KOPT-K1 (cell line): ENCODE measurements around the gene GOPC.
"Not testable (repeated sequence)": the region's sequence is repeated elsewhere in the genome, so short reads cannot be mapped to it uniquely, and the experiment has no call there.

Experiments used
- H3K27ac ChIP-seq: fragments of 200-600 bp; sonication (generic); 2 replicates; pipeline ENCODE4 v1.5.1; 2016; ENCODE audit warnings: antibody characterized with exemption, mild to moderate bottlenecking, low read depth, low read length; ENCODE audit not compliant: poor library complexity, severe bottlenecking
- H3K36me3 ChIP-seq: fragments of 200-600 bp; sonication (generic); 2 replicates; pipeline ENCODE4 v1.5.1; 2017; ENCODE audit warnings: antibody characterized with exemption, mild to moderate bottlenecking, low read length, moderate library complexity; ENCODE audit not compliant: insufficient read depth
- H3K9me3 ChIP-seq: fragments of 200-600 bp; sonication (generic); 2 replicates; pipeline ENCODE4 v1.5.1; 2017; ENCODE audit warnings: antibody characterized with exemption, low read length, mild to moderate bottlenecking; ENCODE audit not compliant: insufficient read depth, poor library complexity, severe bottlenecking

Gene GOPC

DNA sequence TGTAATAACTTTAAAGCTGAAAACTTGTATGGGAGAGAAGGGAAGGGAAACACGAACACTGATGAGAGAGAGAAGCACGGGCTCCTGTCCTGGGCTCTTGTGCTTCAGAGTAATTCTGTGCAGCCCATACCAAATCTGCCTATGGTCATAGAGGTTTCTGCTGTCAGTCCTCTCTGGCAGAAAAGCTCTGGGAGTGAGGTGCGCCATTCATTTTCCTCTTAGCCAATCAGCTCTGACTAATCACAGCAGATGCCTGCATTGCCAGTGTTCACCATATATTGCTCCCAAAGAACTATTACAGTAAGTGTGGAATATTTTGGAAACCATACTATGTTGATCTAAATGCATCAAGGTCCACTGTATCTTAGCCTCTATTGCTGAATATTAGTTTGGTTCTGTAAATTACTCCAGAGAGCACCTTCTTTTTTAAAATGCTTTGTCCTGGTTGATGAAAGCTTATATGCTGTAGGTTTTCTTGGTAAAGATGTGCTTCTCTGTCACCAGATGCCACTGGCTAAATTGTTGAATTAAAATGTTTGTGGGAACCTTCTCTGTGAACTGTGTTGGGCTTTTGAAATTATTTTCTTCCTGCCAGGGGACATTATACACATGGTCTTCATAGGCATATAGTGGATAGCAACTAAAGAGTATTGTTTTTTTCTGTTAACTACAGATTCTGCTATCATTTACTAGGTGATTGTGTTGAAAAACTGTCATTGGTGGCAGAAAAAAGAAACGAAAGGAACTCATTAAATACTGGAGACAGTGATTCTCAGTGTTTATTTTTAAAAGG, 81.5 kb downstream of the GOPC start:
- Histone ChIP-seq H3K36me3 (no peaks in the 10 kb centered on the region), H3K9me3 (no peaks in the 10 kb centered on the region), H3K27ac (no peak overlapping the region)

DNA sequence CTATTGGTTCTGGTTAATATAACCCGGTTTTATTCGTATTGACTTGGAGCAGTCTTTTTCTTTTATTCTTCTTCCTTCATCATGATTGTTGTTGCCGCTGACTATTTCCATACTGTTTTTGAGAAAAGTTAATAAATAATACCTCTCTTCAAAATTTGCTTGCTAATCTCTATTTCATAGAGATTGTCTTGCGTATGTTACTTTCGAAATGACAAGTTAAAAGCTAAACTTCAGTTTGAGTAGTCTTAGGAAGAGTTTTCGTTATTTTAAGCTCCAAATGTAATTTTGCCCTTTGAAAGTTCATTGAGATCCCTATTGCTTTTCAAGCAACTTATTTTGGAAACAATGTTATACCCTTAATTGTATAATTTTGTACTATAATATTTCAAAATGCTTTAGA, 83.4 kb downstream of the GOPC start:
- Histone ChIP-seq H3K36me3 (no peaks in the 10 kb centered on the region), H3K27ac (no peak overlapping the region)

DNA sequence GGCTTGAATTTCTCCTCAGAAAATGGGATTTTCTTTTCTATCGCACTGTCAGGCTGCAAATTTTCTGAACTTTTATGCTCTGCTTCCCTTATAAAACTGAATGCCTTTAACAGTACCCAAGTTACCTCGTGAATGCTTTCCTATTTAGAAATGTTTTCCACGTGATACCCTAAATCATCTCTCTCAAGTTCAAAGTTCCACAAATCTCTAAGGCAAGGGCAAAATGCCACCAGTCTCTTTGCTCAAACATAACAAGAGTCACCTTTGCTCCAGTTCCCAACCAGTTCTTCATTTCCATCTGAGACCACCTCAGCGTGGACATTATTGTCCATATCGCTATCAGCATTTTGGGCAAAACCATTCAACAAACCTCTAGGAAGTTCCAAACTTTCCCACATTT, 84.3 kb downstream of the GOPC start:
- H3K27ac ChIP-seq, H3K36me3 ChIP-seq, H3K9me3 ChIP-seq: not testable (repeated sequence)

More for the DNA sequence above, 83.4 kb downstream of the GOPC start:
- H3K9me3 ChIP-seq, result no peaks in the 10 kb centered on the region

DNA sequence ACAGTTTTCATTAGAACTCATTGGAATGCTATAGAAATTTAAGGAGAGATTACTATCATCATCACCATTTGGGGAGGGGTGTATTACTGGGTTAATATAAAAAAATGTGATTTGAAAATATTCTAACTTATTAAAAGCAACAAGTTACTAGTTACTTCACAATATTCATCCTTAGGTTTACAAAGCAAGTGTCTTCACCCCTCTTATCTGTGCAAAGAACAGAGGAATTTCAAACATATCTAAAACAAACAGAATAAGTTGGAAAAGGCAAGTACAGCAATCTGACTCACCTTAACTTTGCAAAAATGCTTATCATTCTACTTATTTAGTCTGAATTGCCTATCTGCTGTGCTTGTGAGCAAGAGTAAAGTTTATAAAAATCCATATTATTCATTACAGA, 87.0 kb downstream of the GOPC start:
- Histone ChIP-seq H3K9me3 (no peaks in the 10 kb centered on the region), H3K27ac (no peak overlapping the region), H3K36me3 (no peaks in the 10 kb centered on the region)

DNA sequence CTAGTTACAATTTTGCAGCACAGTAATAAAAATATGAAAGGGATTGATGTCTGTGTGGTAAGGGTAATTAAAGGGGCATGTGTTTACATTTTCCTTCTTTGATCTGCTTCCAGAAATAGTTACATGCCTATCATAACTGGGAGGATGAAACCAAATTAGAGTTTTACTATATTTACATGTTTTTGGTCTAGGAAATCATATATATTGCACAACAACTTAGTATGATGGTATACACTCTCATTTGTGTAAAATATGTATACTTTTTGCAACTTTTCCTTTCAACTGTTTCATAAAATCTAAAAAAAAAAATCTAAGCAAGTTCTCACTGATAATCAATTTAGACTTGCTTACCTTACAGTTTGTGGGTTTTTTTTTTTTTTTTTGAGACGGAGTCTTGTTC, 87.7 kb downstream of the GOPC start:
- no peaks in the 10 kb centered on the region for H3K36me3 ChIP-seq
- peaks cover under 1% of the 10 kb centered on the region for H3K9me3 ChIP-seq
- H3K27ac ChIP-seq, result no peak overlapping the region

DNA sequence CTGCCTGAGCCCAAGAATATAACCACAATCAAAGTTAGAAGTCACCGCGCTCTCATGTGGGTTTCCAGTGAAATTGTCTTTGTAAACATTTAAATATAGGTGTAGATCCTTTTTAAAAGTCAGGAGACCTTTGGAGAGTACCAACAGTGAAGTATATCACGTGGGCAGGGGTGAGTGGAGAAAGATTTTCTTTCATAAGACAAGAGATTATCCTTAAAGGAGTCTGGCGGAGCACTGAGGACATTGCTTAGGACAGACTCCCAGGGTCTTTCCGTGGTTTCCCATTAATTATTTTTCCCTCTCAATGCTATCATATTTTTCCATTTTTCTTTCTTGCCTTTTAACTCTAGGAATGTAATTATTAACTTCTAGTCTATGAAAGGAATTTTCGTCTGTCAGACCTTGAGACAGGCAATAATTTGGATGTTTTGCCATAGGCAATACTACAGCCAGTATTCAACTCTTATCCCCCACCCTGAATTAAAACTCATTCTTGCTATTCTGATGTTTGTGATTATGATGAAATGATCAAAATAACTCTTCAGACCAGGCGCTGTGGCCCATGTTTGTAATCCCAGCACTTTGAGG, 88.4 kb downstream of the GOPC start:
- no peaks in the 10 kb centered on the region for H3K36me3 ChIP-seq
- no peak overlapping the region for H3K27ac ChIP-seq

DNA sequence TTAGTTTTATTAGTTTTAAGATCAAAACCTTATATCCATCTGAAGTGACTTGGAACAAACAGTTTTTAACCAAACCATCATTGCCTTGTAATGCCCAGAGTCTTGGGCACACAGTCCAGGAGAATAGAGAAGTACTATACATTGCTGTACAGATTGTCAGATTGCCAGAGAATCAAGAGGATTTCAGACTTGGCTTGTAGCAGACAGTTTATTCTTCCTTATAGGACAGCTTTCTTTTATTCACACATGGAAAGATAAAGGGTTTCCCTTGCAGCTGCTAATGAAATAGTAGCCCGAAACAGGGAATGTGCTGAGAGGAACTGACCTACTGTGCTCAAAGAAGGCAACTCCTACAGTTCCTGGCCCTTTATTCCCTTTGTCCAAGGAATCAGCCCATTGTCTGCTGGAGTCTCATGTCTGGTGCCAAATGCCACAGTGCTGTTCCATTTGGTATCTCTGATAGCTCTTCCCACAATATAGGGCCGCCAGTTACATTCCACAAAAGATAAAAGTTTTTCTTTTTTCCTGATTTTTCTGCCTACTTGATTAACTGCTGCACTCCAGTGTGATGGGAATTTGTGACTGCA, 89.2 kb downstream of the GOPC start:
- no peaks in the 10 kb centered on the region for H3K36me3 ChIP-seq
- H3K27ac ChIP-seq, result no peak overlapping the region
- H3K9me3 ChIP-seq, result peaks cover 3% of the 10 kb centered on the region

More for the DNA sequence above, 88.4 kb downstream of the GOPC start:
- peaks cover 3% of the 10 kb centered on the region for H3K9me3 ChIP-seq

DNA sequence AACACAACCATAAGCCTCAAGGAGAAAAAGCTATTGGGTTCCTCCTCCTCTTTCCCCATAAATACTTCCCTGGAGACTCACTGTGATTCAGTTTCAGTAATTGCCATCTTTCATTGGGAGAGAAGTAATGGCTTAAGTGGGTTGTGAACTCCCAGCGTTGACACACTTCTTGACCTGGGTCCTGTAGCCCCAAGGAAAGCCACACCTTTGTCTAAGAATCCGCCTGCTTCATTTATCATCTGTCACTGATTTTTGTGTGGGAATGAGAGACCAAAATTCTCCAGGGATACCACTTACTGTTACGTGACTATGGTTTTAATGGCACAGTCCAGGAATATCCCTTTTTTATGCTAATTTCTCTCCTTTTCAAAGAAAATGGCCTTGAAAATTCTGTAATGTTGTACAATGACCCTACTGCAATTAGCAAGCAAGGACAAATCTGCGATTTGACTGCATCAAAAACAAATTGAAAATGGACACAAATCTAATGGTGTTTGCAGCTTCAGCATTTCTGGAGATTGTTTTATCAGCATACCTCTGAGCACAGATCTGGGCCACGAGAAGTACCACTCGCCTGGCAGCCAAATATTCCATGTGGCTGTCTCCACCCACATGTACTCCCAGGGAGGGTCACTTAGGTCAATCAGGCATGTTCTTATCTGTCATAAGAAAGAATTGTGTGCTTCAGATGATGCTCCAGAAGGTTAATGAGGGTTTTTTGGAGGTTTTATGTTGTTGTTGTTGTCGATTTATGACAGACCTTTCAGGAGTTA, 90.1 kb downstream of the GOPC start:
- Histone ChIP-seq H3K27ac (no peak overlapping the region), H3K36me3 (no peaks in the 10 kb centered on the region), H3K9me3 (peaks cover 3% of the 10 kb centered on the region)
